HG02588 (cell line): ENCODE results near the gene TMEM107.

Experiments
- ATAC-seq: cut with Tn5 transposase; IDR thresholded peaks from one replicate; pipeline ENCODE4 v1.9.1; 2021; ENCODE audit warnings: mild to moderate bottlenecking, moderate library complexity; ENCODE audit not compliant: unreplicated experiment

The TMEM107 gene

GRCh38 chr17:8162997-8163977 is 12.9 kb downstream of the TMEM107 start:
- ATAC-seq = no peak

- peak; percentile 41 for ATAC-seq
Observed at GRCh38 chr17:8162233-8162996, 13.8 kb downstream of the TMEM107 start, which contains the start of gene VAMP2. VAMP2 (minus strand) TSS chr17:8162948; CDS start chr17:8162879, 69 bp downstream.

- no peak for ATAC-seq
Observed at GRCh38 chr17:8161289-8162232, 14.6 kb downstream of the TMEM107 start.

GRCh38 chr17:8160741-8161221 is 15.4 kb downstream of the TMEM107 start:
- ATAC-seq = no peak

- no peak for ATAC-seq
Observed at GRCh38 chr17:8160224-8160577, 16.0 kb downstream of the TMEM107 start.

- no peak for ATAC-seq
Observed at GRCh38 chr17:8159459-8160223, 16.5 kb downstream of the TMEM107 start.

GRCh38 chr17:8159032-8159400 is 17.2 kb downstream of the TMEM107 start:
- ATAC-seq = no peak

GRCh38 chr17:8158267-8159031 is 17.7 kb downstream of the TMEM107 start:
- ATAC-seq = no peak

GRCh38 chr17:8156246-8156992 is 19.8 kb downstream of the TMEM107 start:
- ATAC-seq = peak; percentile 76

GRCh38 chr17:8155996-8156245 is 20.3 kb downstream of the TMEM107 start:
- ATAC-seq = no peak

- no peak for ATAC-seq
Observed at GRCh38 chr17:8155231-8155995, 20.8 kb downstream of the TMEM107 start.

GRCh38 chr17:8154608-8155155 is 21.5 kb downstream of the TMEM107 start:
- no peak for ATAC-seq

- no peak for ATAC-seq
Observed at GRCh38 chr17:8153957-8154607, 22.1 kb downstream of the TMEM107 start.

- no peak for ATAC-seq
Observed at GRCh38 chr17:8153525-8153956, 22.6 kb downstream of the TMEM107 start.

GRCh38 chr17:8153031-8153451 is 23.1 kb downstream of the TMEM107 start:
- ATAC-seq = no peak

- peak; percentile 25 for ATAC-seq
Observed at GRCh38 chr17:8152112-8152775, 23.9 kb downstream of the TMEM107 start, which contains the start of gene PER1. PER1 (minus strand) TSS chr17:8152404; CDS start chr17:8150706, 1,698 bp downstream.
